ENCODE results near the gene HEXIM2. TPM values are rescaled to one million over a fixed set of nuclear protein-coding genes. Genes with fewer than 3 reads are reported as not detected.

The HEXIM2 gene
- total RNA-seq, 5 donors from 2014 or later (not counting 1 experiment from before 2014, with no cell fraction given): 2.0 to 5.8 (median 3.3) TPM

Other genes starting within 250 kb of the HEXIM2 start
- gene GFAP, start 246.4 kb upstream of the HEXIM2 start, total RNA-seq: not detected
- gene KIF18B, start 214.1 kb upstream of the HEXIM2 start, total RNA-seq: 1 to 10 TPM in 1 of 5 donors, under 1 TPM in 4; 0.37 to 1.2 (median 0.62) TPM
- not detected for gene C1QL1, start 193.6 kb upstream of the HEXIM2 start, total RNA-seq
- 10 to 100 TPM; 18.7 to 40.7 (median 29.7) TPM for gene DCAKD, start 110.2 kb upstream of the HEXIM2 start, total RNA-seq
- gene NMT1, start 100.6 kb upstream of the HEXIM2 start, total RNA-seq: 100 to 1,000 TPM in 3 of 5 donors, 10 to 100 TPM in 2; 79.5 to 139 (median 125) TPM
- gene PLCD3, start 29.4 kb upstream of the HEXIM2 start, total RNA-seq: 1 to 10 TPM; 3.1 to 9.9 (median 4.8) TPM
- gene ACBD4, start 26.2 kb upstream of the HEXIM2 start, total RNA-seq: 10 to 100 TPM; 28.4 to 48.5 (median 38.9) TPM
- 10 to 100 TPM; 32.3 to 55.9 (median 34.5) TPM for gene HEXIM1, start 13.4 kb upstream of the HEXIM2 start, total RNA-seq
- gene FMNL1, start 60.0 kb downstream of the HEXIM2 start, total RNA-seq: 100 to 1,000 TPM; 362 to 473 (median 457) TPM
- gene SPATA32, start 100.2 kb downstream of the HEXIM2 start, total RNA-seq: under 1 TPM in 4 of 5 donors, not detected in 1; 0.37 to 0.55 (median 0.42) TPM
- gene MAP3K14, start 155.1 kb downstream of the HEXIM2 start, total RNA-seq: 10 to 100 TPM; 34.4 to 49.8 (median 42.8) TPM

Measured in T-cell (primary cell).